Measurements from ENCODE around the gene USH2A. TPM values are rescaled to one million over a fixed set of nuclear protein-coding genes. Genes with fewer than 3 reads are reported as not detected.

The USH2A gene
- total RNA-seq, 2 experiments from 2014 or later, result not detected

GRCh38 chr1:216237927-216238542 is 185.2 kb downstream of the USH2A start:
- Mint-ChIP-seq H3K4me1 (no peaks in the 10 kb centered on the region), H3K9me3 (no peaks in the 10 kb centered on the region), H3K27me3 (no peaks in the 10 kb centered on the region), H3K27ac (no peak overlapping the region), H3K4me3 (no peak overlapping the region), H3K36me3 (ENCODE audit: low read depth) (no peaks in the 10 kb centered on the region)
- ChIA-PET POLR2A (no interaction called here), CTCF (no interaction called here)
- DNase-seq, result no peak

DNA sequence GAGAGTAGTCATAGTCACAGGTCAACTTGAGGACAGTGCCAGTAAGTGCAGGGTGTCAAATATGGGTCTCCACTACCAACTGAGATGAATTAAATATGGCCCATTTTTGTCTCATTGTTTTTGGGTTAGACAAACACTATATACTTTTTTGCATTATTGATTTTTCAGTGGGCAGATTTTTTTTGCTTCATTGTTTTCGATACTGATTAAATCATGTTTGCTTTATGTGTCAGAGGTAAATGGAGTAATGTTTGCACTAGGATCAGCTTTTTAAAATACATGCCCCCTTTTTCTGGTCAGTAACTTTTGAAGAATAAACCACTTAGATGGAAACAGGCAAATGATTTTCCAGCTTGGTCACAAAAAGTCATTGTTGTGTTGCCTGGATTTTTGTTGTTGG is 199.0 kb downstream of the USH2A start:
- Mint-ChIP-seq H3K9me3 (no peaks in the 10 kb centered on the region), H3K36me3 (ENCODE audit: low read depth) (no peaks in the 10 kb centered on the region), H3K27me3 (no peaks in the 10 kb centered on the region), H3K4me3 (no peak overlapping the region), H3K27ac (no peak overlapping the region), H3K4me1 (peaks cover 5% of the 10 kb centered on the region)
- CTCF ChIA-PET, result no interaction called here
- DNase-seq, result no peak
- POLR2A ChIA-PET, result no interaction called here

DNA sequence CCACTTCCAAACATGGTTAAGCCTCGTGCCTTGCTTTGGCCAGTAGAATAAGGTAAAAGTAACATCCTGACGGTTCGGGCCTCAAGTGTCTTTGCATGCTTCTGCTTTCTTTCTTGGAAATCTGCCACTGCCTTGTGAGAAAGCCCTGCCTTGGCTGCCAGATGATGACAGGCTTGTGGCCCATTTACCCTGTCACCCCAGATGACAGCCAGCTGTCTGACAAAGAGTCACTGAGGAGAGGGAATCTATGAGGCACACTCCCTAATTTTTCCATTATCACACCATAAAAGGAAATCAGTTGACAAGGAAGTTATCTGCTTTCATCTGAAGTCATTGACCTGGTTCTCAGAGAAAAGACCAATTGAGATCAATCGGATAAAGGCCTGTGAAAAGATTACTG is 199.8 kb downstream of the USH2A start:
- POLR2A ChIA-PET, result no interaction called here
- H3K4me3 Mint-ChIP-seq, result no peak overlapping the region

GRCh38 chr1:216222288-216222687 is 201.0 kb downstream of the USH2A start:
- ChIA-PET CTCF (no interaction called here), POLR2A (no interaction called here)
- H3K36me3 Mint-ChIP-seq (ENCODE audit: low read depth), result no peaks in the 10 kb centered on the region
- H3K27me3 Mint-ChIP-seq, result no peaks in the 10 kb centered on the region
- no peak overlapping the region for H3K27ac Mint-ChIP-seq
- peaks cover 5% of the 10 kb centered on the region for H3K4me1 Mint-ChIP-seq
- no peaks in the 10 kb centered on the region for H3K9me3 Mint-ChIP-seq
- no peak overlapping the region for H3K4me3 Mint-ChIP-seq
- DNase-seq, result no peak

More for the DNA sequence above, 199.8 kb downstream of the USH2A start:
- Mint-ChIP-seq H3K9me3 (no peaks in the 10 kb centered on the region), H3K27me3 (no peaks in the 10 kb centered on the region), H3K4me1 (peaks cover 5% of the 10 kb centered on the region), H3K36me3 (ENCODE audit: low read depth) (no peaks in the 10 kb centered on the region), H3K27ac (no peak overlapping the region)
- DNase-seq, result no peak
- CTCF ChIA-PET, result no interaction called here

- DNase-seq, result peak; percentile 37
- H3K27ac Mint-ChIP-seq, result peak overlapping the region; percentile 10
- POLR2A ChIA-PET, result no interaction called here
- CTCF ChIA-PET, result interaction anchor here (0.6 to 0.7 kb wide), 2 partner anchors 14 to 1034 kb away, joined by 3 to 5 read pairs; no protein-coding TSS in a partner anchor
- peaks cover 5% of the 10 kb centered on the region for H3K4me1 Mint-ChIP-seq
- peak overlapping the region; percentile 68 for H3K4me3 Mint-ChIP-seq
- H3K36me3 Mint-ChIP-seq (ENCODE audit: low read depth), result no peaks in the 10 kb centered on the region
- no peaks in the 10 kb centered on the region for H3K27me3 Mint-ChIP-seq
- no peaks in the 10 kb centered on the region for H3K9me3 Mint-ChIP-seq
These were observed 202.0 kb downstream of the USH2A start for GRCh38 chr1:216221260-216221700.

DNA sequence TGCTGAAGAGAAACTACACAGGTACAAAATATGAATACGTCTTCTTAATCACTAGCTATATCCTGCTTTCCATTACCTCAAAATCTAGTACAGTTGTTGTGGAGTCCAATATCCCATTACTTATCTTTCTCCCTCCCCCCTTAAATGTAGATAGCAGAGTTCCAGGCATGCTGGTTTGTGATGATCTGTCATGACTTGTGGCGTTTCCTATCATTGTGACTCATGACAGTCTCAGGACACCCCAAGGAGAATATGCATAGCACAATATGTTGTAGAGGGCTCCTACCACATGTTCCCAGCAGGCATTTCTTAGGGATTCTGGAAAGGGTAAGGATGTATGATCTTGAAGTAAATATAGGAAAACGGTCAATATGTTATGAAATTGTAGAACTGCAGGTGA is 206.9 kb downstream of the USH2A start:
- H3K36me3 Mint-ChIP-seq (ENCODE audit: low read depth), result no peaks in the 10 kb centered on the region
- no peak overlapping the region for H3K4me3 Mint-ChIP-seq
- no peaks in the 10 kb centered on the region for H3K27me3 Mint-ChIP-seq
- H3K9me3 Mint-ChIP-seq, result no peaks in the 10 kb centered on the region
- no peak overlapping the region for H3K27ac Mint-ChIP-seq
- peaks cover 2% of the 10 kb centered on the region for H3K4me1 Mint-ChIP-seq
- ChIA-PET CTCF (no interaction called here), POLR2A (no interaction called here)
- DNase-seq, result no peak

DNA sequence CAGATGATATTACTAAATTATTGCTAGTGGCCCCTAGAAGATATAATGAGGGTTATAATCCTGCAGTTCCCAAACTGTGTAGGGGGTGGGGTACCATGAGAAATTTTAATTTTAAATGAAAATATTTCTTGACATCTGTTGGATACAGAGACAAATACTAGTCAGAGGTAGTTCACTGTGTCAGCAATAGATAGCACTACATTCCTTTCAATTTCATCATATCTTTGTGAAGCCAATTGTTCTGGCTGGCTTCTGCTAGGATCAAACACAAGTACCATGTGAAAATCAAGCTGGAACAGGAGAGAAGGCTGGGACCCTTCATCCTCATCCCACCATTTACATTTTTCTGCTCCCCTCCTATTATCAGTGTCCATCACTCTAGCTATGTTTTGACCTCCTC is 208.1 kb downstream of the USH2A start:
- H3K4me3 Mint-ChIP-seq, result no peak overlapping the region
- CTCF ChIA-PET, result no interaction called here

DNA sequence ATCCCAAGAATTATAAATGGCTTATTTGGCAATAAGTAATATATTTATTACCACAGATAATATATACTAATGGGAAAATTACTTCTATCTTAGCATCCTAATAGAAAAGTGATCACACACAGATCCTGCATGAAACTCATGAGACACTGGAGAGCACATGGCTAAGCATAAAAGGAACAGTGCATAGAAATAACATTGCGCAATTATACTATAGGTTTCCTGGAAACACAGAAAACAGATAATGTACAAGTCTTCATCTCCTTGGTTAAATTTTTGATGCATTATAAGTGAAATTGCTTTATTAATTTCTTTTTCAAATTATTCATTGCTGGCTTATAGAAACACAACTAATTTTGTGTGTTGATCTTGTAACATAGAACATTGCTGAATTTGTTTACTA is 210.4 kb downstream of the USH2A start:
- Mint-ChIP-seq H3K27me3 (no peaks in the 10 kb centered on the region), H3K4me3 (no peak overlapping the region), H3K9me3 (no peaks in the 10 kb centered on the region), H3K27ac (no peak overlapping the region), H3K4me1 (no peaks in the 10 kb centered on the region), H3K36me3 (ENCODE audit: low read depth) (no peaks in the 10 kb centered on the region)
- CTCF ChIA-PET, result no interaction called here
- POLR2A ChIA-PET, result no interaction called here
- no peak for DNase-seq

More for the DNA sequence above, 208.1 kb downstream of the USH2A start:
- no peaks in the 10 kb centered on the region for H3K27me3 Mint-ChIP-seq
- H3K36me3 Mint-ChIP-seq (ENCODE audit: low read depth), result no peaks in the 10 kb centered on the region
- POLR2A ChIA-PET, result no interaction called here
- H3K27ac Mint-ChIP-seq, result no peak overlapping the region
- H3K9me3 Mint-ChIP-seq, result no peaks in the 10 kb centered on the region
- DNase-seq, result no peak
- no peaks in the 10 kb centered on the region for H3K4me1 Mint-ChIP-seq

DNA sequence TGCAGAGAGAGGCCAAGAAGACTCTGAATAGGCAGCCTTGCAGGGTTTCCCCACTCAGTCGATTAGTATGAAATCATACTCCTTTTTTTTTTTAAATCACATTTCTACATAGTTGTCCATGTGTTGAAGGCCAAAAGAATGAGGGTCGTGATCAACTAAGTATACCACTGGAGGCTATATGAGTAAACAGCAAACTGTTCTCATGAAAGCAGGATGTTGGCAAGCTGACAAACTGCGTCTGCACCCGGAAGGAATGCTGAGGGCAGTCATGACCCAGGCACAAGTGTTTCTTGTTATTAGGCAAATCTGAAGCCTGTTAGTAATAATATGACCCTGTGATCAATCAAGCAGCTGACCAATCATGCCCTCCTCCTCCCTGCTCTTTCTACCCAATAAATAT is 213.2 kb downstream of the USH2A start:
- Mint-ChIP-seq H3K4me3 (no peak overlapping the region), H3K9me3 (no peaks in the 10 kb centered on the region), H3K36me3 (ENCODE audit: low read depth) (no peaks in the 10 kb centered on the region), H3K27me3 (no peaks in the 10 kb centered on the region), H3K27ac (no peak overlapping the region), H3K4me1 (no peaks in the 10 kb centered on the region)
- CTCF ChIA-PET, result no interaction called here
- DNase-seq, result no peak
- POLR2A ChIA-PET, result no interaction called here

- no peaks in the 10 kb centered on the region for H3K27me3 Mint-ChIP-seq
- no peaks in the 10 kb centered on the region for H3K36me3 Mint-ChIP-seq (ENCODE audit: low read depth)
- H3K9me3 Mint-ChIP-seq, result no peaks in the 10 kb centered on the region
- H3K4me1 Mint-ChIP-seq, result no peaks in the 10 kb centered on the region
- no peak for DNase-seq
- CTCF ChIA-PET, result no interaction called here
- POLR2A ChIA-PET, result no interaction called here
- H3K4me3 Mint-ChIP-seq, result no peak overlapping the region
- H3K27ac Mint-ChIP-seq, result no peak overlapping the region
These were observed 214.1 kb downstream of the USH2A start for GRCh38 chr1:216209125-216209524.

DNA sequence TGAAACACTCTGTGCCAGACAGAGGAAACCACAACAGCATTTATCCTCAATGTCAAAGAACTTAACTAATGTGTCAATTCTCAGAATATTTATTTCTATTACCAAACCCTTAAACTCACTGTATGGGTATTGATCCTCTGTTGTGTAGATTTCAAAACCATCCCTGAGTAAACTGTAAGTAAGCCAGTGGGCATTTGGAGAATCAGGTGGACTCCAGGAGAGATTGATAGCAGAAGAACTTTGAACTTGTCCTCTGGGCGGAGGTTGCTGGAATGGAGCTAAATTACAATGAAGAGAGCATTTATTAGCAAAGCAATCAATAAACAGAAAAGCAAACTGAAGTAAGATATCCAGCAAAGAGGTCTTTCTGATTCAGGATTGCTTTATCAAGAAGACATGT is 216.1 kb downstream of the USH2A start:
- Mint-ChIP-seq H3K27ac (no peak overlapping the region), H3K4me1 (no peaks in the 10 kb centered on the region), H3K9me3 (no peaks in the 10 kb centered on the region), H3K27me3 (no peaks in the 10 kb centered on the region), H3K4me3 (no peak overlapping the region), H3K36me3 (ENCODE audit: low read depth) (no peaks in the 10 kb centered on the region)
- POLR2A ChIA-PET, result no interaction called here
- DNase-seq, result no peak
- CTCF ChIA-PET, result no interaction called here

DNA sequence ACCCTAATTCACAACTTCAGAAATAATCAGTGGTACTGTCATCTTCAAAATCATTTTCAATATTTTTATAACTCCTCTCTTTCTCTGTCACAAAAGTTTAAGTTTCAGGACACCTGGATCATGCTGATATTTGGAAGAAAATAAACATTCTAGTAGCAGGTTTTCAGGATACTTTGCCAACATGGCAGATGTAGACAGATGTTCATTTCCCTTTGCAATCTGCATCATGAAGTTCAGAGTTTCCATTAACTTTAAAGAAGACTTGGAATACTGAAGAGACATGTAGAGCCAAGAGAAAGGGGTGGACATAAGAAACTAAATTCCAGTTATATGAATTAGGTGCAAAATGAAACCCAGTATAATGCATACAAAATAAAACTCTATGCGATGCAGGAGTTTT is 218.1 kb downstream of the USH2A start:
- Mint-ChIP-seq H3K27me3 (no peaks in the 10 kb centered on the region), H3K4me3 (no peak overlapping the region), H3K4me1 (no peaks in the 10 kb centered on the region), H3K36me3 (ENCODE audit: low read depth) (no peaks in the 10 kb centered on the region), H3K9me3 (no peaks in the 10 kb centered on the region), H3K27ac (no peak overlapping the region)
- ChIA-PET POLR2A (no interaction called here), CTCF (no interaction called here)
- no peak for DNase-seq

DNA sequence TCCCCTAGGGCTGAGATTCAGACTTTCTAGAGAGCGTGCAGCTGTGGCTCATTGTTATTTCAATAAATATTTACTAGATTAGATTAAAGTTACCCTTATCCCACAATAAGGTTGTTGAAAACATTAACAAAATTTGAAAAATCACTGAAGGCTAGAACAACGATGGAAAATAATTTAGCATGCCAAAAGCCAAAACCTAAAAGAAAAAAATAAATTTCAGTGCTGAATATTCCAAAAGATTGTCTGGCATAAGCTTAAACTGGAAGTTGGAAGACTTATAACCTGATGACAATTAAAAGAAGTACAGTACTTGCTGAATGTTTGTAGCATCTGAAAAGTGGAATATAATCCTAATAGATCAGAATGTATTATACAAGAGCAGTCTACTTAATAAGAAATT is 221.3 kb downstream of the USH2A start:
- Mint-ChIP-seq H3K4me1 (no peaks in the 10 kb centered on the region), H3K9me3 (no peaks in the 10 kb centered on the region), H3K27ac (no peak overlapping the region), H3K36me3 (ENCODE audit: low read depth) (no peaks in the 10 kb centered on the region), H3K27me3 (no peaks in the 10 kb centered on the region), H3K4me3 (no peak overlapping the region)
- ChIA-PET CTCF (no interaction called here), POLR2A (no interaction called here)
- no peak for DNase-seq

DNA sequence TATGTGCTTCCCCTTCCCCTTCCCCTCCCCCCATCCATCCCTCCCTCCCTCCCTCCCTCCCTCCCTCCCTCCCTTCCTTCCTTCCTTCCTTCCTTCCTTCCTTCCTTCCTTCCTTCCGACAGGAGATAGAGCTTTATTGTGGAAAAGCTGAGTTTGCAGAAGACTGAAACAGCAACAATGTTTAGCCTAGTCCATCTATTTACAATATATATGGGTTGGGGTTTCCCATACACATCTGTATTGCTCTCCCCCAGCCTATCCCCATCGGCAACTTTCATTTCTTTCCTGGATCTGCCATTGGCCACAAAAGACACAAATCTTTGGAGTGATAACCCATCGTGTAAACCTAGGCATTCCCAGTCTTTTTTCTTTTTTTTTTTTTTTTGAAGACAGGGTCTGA is 222.3 kb downstream of the USH2A start:
- Mint-ChIP-seq H3K36me3 (ENCODE audit: low read depth) (no peaks in the 10 kb centered on the region), H3K4me3 (no peak overlapping the region), H3K27me3 (no peaks in the 10 kb centered on the region), H3K4me1 (no peaks in the 10 kb centered on the region), H3K27ac (no peak overlapping the region), H3K9me3 (no peaks in the 10 kb centered on the region)
- ChIA-PET POLR2A (no interaction called here), CTCF (no interaction called here)
- DNase-seq, result no peak

All from activated CD4-positive, alpha-beta T cell treated with anti-CD3 and anti-CD28 coated beads, Interleukin-2, amount 10 ng/mL, durations not matched to agents 7 days and 5 days (primary cell).